Hepatic stellate cell (primary cell): ENCODE results near the gene TAC4.

Experiments used
- DNase-seq: peaks from one replicate; pipeline ENCODE4 v3.0.0; 2011; ENCODE audit warnings: low spot score

Gene TAC4

DNA sequence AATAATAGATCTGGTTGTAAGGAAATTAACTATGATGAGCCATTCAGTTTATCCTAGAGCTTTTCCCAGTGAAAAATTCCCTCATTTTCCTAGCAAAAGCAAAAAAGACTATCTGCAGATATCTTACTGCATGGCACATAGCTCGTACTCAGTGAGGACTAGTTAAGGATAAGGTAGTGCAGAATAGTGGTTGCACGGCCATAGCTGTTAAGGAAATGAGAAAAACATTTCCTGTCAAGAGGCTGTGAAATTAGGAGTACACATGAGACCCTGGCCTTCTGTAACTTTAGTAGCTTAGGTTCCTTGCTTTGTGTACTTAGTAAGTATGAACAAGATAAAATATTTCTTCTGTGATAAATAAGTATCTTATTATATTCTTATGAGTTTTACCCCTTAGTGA is 49.1 kb downstream of the TAC4 start:
- DNase-seq: no peak

GRCh38 chr17:49798182-49798581 is 49.7 kb downstream of the TAC4 start:
- peak; percentile 44 for DNase-seq

- no peak for DNase-seq
These were observed 52.5 kb downstream of the TAC4 start for GRCh38 chr17:49795372-49795771.

DNA sequence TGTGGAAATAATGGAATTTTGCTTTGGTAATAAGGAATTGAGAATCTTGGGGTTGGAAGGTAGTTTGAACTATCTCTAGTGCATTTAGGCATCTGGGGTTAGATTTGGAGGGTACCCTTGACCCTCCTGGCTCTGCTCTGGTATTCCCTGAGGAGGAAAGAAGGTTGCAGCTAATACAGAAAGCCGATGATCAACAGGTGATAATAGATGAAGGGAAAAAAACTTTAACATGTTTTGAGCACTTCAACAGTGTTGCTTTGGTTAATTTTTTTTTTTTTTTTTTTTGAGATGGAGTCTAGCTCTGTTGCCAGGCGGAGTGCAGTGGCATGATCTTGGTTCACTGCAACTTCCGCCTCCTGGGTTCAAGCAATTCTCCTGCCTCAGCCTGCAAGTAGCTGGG is 54.6 kb downstream of the TAC4 start:
- no peak for DNase-seq

- DNase-seq: no peak
These were observed 58.7 kb downstream of the TAC4 start for GRCh38 chr17:49789243-49789578.

DNA sequence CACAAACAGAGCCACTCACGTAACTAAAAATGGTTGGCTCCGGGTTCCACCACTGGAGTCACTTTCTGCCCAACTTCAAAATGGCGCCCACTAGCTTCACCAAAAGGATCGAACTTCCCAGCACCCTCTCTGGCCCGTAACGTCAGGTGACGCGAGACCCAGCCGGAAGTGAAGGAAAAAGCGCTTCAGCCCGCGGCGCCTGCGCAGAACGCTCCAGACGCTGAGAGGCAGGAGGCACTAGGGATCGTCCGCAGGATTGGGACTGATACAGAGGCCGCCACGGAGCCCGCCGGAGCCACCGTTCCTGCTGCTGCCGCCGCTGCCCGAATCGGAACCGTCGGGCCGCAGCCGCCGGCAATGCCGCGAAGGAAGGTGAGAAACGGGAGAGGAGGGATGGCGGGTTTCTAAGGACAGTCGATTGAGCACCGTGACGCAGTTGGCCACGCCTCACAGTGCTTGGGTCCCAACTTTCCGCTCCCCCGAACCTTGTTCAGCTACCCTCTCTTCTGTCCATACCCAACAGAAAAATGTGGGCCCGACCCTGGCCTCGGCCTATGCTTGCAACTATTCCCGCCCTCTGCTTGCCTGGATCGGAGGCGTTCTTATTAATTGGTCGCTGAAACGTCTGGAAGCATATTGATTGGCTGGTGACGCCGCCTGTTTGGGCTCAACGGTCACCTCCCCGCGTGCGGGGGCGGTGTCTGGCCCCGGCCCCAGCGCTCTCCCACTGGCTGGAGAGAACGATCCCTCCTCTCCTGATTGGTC is 59.2 kb downstream of the TAC4 start, which contains the start of gene KAT7:
KAT7 (plus strand) TSS at position 204 of the 765 bp plus-strand sequence; CDS start at position 358, 154 bp downstream.
- peak; percentile 97 for DNase-seq
